Cardiac atrium fibroblast (primary cell): ENCODE measurements around the gene DTX4. TPM values are rescaled to one million over a fixed set of nuclear protein-coding genes. Genes with fewer than 3 reads are reported as not detected.

Experiments used
- total RNA-seq: library from RNA; depleted of rRNA; stranded (reverse); fragments of >200 nt; gene quantifications from 2 replicates; pipeline ENCODE4 v1.2.3, GENCODE V29; 2015

DTX4 gene
- 2.5 and 2.6 TPM in 2 replicates for total RNA-seq

DNA sequence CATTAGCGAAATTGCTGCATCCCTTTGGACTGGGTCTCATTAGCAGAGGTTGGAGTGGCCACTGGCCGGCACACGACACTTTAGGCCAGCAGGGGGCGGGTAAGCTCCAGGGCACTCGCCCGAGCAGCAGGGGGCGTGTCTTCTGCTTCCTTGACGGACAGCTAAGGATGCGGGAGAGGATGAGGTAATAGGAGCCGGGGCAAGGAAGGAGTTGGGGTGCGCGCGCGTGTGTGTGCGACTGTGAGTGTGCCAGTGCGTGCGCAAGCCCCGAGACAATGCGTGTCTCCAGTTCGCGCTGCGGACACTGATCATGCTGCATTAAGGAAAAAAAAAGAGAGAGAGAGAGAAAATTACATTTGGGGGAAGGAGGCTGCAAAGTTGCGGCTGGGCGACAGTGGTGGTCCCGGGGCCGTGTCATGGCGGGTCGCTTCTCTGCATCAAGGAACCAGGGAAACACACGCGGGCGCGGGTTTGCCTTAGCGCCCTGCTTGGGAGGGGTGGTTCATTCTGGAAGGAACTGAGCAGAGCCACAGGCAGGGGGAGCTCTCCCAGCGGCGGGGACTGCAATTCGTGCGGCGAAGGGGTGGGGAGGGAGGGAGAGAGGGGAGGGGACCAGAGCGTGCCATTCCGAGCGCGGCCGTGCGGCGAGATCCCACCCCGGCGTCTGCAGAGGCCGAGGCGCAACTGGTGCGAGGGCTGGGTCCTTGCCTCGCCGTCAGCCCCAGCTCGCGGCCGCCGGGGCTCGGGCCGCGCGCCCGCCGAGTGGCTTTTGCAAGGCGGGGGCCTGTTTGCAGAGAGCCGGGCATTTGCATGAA is at the start of gene DTX4:
TSS of gene DTX4 (plus strand) at position 625 of the 815 bp plus-strand sequence. CDS start 464 bp downstream, outside the sequence.

DNA sequence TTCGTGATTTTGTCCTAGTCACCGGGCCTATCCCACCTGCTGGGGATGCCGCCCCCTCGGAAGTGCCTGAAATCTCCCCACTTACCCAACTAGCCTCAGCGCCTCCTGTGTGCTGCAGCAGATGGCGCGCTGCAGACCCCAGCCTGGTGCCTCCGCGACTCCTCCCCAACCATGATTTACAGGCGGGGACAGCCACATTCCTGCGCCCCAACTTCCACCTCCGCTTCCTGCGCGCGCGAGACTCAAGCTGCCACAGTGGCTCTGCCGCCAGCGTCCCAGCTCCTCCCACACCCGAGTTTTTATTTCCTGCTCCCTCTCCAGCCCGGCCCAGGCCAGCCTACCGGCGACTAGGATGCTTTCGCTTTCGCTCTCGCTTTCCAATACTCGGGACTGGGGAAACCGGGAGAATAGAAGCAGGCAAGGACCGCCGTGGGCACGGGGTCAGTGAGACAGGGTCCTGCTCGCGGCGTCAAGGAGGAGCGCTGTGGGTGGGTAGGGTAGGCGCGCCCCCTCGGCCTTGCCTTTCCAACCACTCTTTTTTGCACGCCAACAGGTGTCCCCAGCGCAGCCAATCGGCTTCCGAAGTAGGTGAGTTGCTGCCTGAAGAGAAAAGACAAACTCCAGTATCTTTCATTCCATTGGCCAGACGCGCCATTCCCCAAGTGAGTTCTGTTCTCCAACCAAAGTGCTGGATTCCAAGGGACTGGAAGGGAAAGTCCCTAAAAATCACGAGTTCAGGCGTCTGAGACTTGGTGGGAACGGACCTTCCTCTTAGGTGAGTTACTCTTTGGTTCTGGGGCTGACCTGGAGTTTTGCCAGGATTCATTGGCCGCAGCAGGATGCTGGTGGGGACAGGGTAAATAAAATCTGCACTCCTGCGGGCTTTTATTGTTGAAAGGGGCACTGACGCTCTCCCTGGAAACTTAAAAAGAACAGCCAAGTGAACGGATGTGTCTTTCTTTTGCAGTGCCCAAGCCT is 29.1 kb upstream of the DTX4 start, which contains the start of gene FAM111A:
TSS of gene FAM111A (plus strand) at position 327 of the 978 bp plus-strand sequence. CDS start 6,017 bp downstream, outside the sequence.

DNA sequence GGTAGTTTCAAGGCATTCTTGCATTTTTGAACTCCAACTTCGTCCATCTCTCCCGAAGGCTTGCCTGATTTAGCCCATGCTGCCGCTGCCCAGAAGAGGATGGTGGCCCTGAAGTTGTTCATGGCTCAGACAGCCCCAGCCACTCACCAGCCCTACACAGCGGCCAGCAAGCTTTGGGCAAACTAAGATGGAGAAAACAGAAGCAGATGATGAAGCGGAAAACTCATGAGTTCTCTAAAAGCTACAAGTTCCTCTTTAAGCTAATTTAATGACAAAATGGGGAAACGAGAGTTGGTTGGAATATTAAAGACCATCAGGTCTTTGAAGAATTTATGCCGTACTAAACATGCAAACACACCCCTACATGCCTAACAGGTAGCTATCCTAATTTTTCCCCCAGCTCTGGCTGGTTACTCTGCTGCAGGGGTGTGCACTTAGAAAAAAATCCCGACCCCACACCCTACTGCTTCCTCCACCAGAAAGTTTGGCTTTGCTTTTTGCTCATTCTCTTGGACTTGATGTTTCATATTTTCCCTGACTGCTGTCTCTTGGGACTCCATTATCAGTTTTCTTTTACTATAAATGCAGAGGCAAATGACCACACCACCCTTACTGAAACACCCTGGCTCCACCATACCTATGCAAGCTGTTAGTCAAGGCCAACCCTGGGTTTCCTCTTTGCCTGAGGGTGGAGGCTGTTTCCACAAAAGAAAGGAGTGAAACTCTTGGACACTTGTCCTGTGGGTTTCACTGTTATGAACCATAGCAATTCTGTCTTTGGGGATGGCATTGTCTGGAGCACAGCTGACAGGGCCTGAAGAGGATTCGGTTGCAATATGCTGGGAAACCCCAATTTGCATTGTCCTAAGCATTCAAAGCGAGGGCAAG is 41.1 kb downstream of the DTX4 start, which contains the start of gene MPEG1:
TSS of gene MPEG1 (minus strand) at position 184 of the 888 bp plus-strand sequence. CDS start at position 122, 62 bp downstream.

Other genes with a start within 250 kb of the DTX4 start
- gene GLYATL1, start 232.6 kb upstream of the DTX4 start, total RNA-seq, result 2.0 TPM in 1 of 2 replicates, not detected in the other
- not detected in 2 replicates for gene GLYATL1B, start 85.8 kb upstream of the DTX4 start, total RNA-seq
- gene FAM111B, start 64.9 kb upstream of the DTX4 start, total RNA-seq, result 1.3 and 2.0 TPM in 2 replicates
- gene FAM111A, start 29.3 kb upstream of the DTX4 start, total RNA-seq, result 9.2 and 9.6 TPM in 2 replicates
- under 0.01 TPM in 1 of 2 replicates, not detected in the other for gene MPEG1, start 40.8 kb downstream of the DTX4 start, total RNA-seq
- gene OR5AN1, start 186.8 kb downstream of the DTX4 start, total RNA-seq, result not detected in 2 replicates